GM12865 (cell line): ENCODE data around the gene PEX14.

Experiments
- DNase-seq: peaks from one replicate; pipeline ENCODE4 v3.0.0; 2010; ENCODE audit warnings: low read depth
- H3K4me3 ChIP-seq: 2 replicates; pipeline ENCODE4 v1.5.1; 2011; ENCODE audit warnings: mild to moderate bottlenecking, low read depth, low read length, control low read depth
- CTCF ChIP-seq: IDR thresholded peaks from 2 replicates; pipeline ENCODE4 v1.5.1; 2011; ENCODE audit warnings: low read length, control low read depth, low read depth, inconsistent platforms; ENCODE audit not compliant: insufficient read depth; ENCODE audit errors: missing control alignments

Gene PEX14

GRCh38 chr1:10585242-10585641 lies 110.5 kb downstream of the PEX14 start:
- no peak for DNase-seq

GRCh38 chr1:10586125-10586524 lies 111.4 kb downstream of the PEX14 start:
- TF ChIP-seq CTCF: no peak

More at GRCh38 chr1:10585242-10585641, 110.5 kb downstream of the PEX14 start:
- H3K4me3 ChIP-seq: no peak overlapping the region
- no peak for TF ChIP-seq CTCF

GRCh38 chr1:10588640-10589039 lies 113.9 kb downstream of the PEX14 start:
- TF ChIP-seq CTCF: no peak
- no peak overlapping the region for H3K4me3 ChIP-seq
- DNase-seq: no peak

More at GRCh38 chr1:10586125-10586524, 111.4 kb downstream of the PEX14 start:
- DNase-seq: peak; percentile 14
- no peak overlapping the region for H3K4me3 ChIP-seq

GRCh38 chr1:10589074-10589473 lies 114.3 kb downstream of the PEX14 start:
- TF ChIP-seq CTCF: no peak
- DNase-seq: no peak
- no peak overlapping the region for H3K4me3 ChIP-seq

- H3K4me3 ChIP-seq: no peak overlapping the region
- TF ChIP-seq CTCF: no peak
- DNase-seq: no peak
Measured at GRCh38 chr1:10591010-10591409, 116.3 kb downstream of the PEX14 start.

GRCh38 chr1:10592373-10592772 lies 117.6 kb downstream of the PEX14 start:
- DNase-seq: no peak
- no peak for TF ChIP-seq CTCF

GRCh38 chr1:10593750-10594149 lies 119.0 kb downstream of the PEX14 start:
- DNase-seq: no peak
- peak overlapping the region; percentile 44; the same call in 1 of the 2 replicates for H3K4me3 ChIP-seq
- TF ChIP-seq CTCF: no peak

More at GRCh38 chr1:10592373-10592772, 117.6 kb downstream of the PEX14 start:
- no peak overlapping the region for H3K4me3 ChIP-seq
